ENCODE results near the gene ADGRV1. TPM values are rescaled to one million over a fixed set of nuclear protein-coding genes. Genes with fewer than 3 reads are reported as not detected.

The ADGRV1 gene
- polyA plus RNA-seq, 3 donors: 0.18 to 0.33 TPM; not detected in 1

DNA sequence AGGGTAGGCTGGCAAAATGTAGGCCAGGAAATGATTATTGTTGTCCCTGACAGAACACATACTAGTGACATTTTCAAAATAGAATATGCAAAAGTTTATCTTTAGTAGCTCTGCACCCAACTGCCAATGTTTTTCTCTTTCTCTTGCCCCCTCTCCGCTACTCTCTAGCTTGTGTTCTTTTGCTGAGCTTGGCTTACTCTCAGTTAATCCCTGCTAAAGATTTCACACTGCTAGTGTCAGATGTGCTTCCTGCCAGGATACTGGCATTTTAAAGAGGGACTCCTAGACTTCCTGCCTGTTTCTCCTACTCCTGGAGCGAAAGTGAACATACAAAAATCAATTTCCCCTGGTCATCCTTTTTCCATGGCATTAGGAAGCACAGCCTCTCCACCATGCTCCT, 564.1 kb downstream of the ADGRV1 start:
- no peak overlapping the region for H3K4me3 Mint-ChIP-seq
- no peak overlapping the region for H3K27ac Mint-ChIP-seq
- H3K36me3 ChIP-seq (replicated peaks in 1 of 2; ENCODE audit: control insufficient read depth in 1 of 2, insufficient read depth in 2 of 2, low read length in 2 of 2): no peaks in the 10 kb centered on the region
- no peak for DNase-seq
- no peak overlapping the region for H3K27ac ChIP-seq (ENCODE audit: low read depth in 1 of 2, low read length in 2 of 2)
- H3K4me2 ChIP-seq (replicated peaks; ENCODE audit: extremely low read depth, low read length, poor library complexity, severe bottlenecking): no peak overlapping the region
- no peaks in the 10 kb centered on the region for H3K9me3 ChIP-seq (replicated peaks in 1 of 2; ENCODE audit: control insufficient read depth in 1 of 2, insufficient read depth in 1 of 2, low read length in 2 of 2)
- H3K9ac ChIP-seq (ENCODE audit: insufficient read depth, low read length, poor library complexity, severe bottlenecking): no peak overlapping the region
- no peak overlapping the region for H2AFZ ChIP-seq (ENCODE audit: insufficient read depth, low read depth, low read length, poor library complexity, severe bottlenecking)
- intact Hi-C loops (cut with micrococcal nuclease): no loop called here
- no peak overlapping the region for H3K4me3 ChIP-seq (replicated peaks in 1 of 3; ENCODE audit: low read depth in 2 of 3, low read length in 3 of 3)
- TF ChIP-seq, protein P1, sequence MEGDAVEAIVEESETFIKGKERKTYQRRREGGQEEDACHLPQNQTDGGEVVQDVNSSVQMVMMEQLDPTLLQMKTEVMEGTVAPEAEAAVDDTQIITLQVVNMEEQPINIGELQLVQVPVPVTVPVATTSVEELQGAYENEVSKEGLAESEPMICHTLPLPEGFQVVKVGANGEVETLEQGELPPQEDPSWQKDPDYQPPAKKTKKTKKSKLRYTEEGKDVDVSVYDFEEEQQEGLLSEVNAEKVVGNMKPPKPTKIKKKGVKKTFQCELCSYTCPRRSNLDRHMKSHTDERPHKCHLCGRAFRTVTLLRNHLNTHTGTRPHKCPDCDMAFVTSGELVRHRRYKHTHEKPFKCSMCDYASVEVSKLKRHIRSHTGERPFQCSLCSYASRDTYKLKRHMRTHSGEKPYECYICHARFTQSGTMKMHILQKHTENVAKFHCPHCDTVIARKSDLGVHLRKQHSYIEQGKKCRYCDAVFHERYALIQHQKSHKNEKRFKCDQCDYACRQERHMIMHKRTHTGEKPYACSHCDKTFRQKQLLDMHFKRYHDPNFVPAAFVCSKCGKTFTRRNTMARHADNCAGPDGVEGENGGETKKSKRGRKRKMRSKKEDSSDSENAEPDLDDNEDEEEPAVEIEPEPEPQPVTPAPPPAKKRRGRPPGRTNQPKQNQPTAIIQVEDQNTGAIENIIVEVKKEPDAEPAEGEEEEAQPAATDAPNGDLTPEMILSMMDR (IDR thresholded peaks at IDR 0.05): no peak
- peaks cover 0 to 2% of the 10 kb centered on the region in 2 donors for H3K36me3 Mint-ChIP-seq
- H3K4me1 ChIP-seq (ENCODE audit: control insufficient read depth in 1 of 2, insufficient read depth in 2 of 2, low read length in 2 of 2): peaks cover 36 to 50% of the 10 kb centered on the region in 2 donors
- H3K27me3 ChIP-seq (ENCODE audit: control insufficient read depth in 2 of 2, insufficient read depth in 2 of 2, low read length in 2 of 2): no peaks in the 10 kb centered on the region
- 90% methylated on average over 2 of the region's 2 CpGs for WGBS (ENCODE audit: insufficient coverage)
- peaks cover 58% of the 10 kb centered on the region for H3K4me1 Mint-ChIP-seq
- no peaks in the 10 kb centered on the region for H3K27me3 Mint-ChIP-seq (ENCODE audit: low read depth in 3 of 3)
- H4K20me1 ChIP-seq (ENCODE audit: insufficient read depth, low read length): no peaks in the 10 kb centered on the region
- no peaks in the 10 kb centered on the region for H3K9me3 Mint-ChIP-seq
- H3K79me2 ChIP-seq (ENCODE audit: insufficient read depth, low read length): no peaks in the 10 kb centered on the region

DNA sequence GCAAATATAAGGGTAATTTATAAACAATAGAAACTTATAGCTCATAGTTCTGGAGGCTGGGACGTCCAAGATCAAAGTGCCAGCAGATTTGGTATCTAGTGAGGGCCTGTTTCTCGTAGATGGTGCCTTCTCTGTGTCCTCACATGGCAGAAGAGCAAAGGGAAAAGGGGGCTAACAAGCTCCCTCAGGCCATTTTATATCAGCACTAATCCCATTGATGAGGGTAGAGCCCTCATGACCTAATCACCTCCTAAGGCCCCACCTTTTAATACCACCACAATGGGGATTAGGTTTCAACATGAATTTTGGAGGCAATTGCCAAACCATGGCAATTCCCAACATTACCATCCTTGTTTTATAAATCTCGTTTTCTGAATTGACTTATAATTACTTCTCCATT, 564.7 kb downstream of the ADGRV1 start:
- H3K4me1 ChIP-seq (ENCODE audit: control insufficient read depth in 1 of 2, insufficient read depth in 2 of 2, low read length in 2 of 2): peaks cover 36 to 50% of the 10 kb centered on the region in 2 donors
- H3K27ac Mint-ChIP-seq: peak overlapping the region in 1 of 7 donors; percentile 90
- TF ChIP-seq, protein P1 (IDR thresholded peaks at IDR 0.05): no peak
- H4K20me1 ChIP-seq (ENCODE audit: insufficient read depth, low read length): no peaks in the 10 kb centered on the region
- no peak overlapping the region for H3K9ac ChIP-seq (ENCODE audit: insufficient read depth, low read length, poor library complexity, severe bottlenecking)
- H3K9me3 ChIP-seq (replicated peaks in 1 of 2; ENCODE audit: control insufficient read depth in 1 of 2, insufficient read depth in 1 of 2, low read length in 2 of 2): no peaks in the 10 kb centered on the region
- H3K27me3 Mint-ChIP-seq (ENCODE audit: low read depth in 3 of 3): no peaks in the 10 kb centered on the region
- H3K79me2 ChIP-seq (ENCODE audit: insufficient read depth, low read length): no peaks in the 10 kb centered on the region
- H3K27me3 ChIP-seq (ENCODE audit: control insufficient read depth in 2 of 2, insufficient read depth in 2 of 2, low read length in 2 of 2): no peaks in the 10 kb centered on the region
- H3K4me1 Mint-ChIP-seq: peaks cover 59% of the 10 kb centered on the region
- H3K4me2 ChIP-seq (replicated peaks; ENCODE audit: extremely low read depth, low read length, poor library complexity, severe bottlenecking): no peak overlapping the region
- no peaks in the 10 kb centered on the region for H3K36me3 ChIP-seq (replicated peaks in 1 of 2; ENCODE audit: control insufficient read depth in 1 of 2, insufficient read depth in 2 of 2, low read length in 2 of 2)
- H3K9me3 Mint-ChIP-seq: no peaks in the 10 kb centered on the region
- WGBS (ENCODE audit: insufficient coverage): no CpG with 5 or more reads among the region's 3 CpGs
- H2AFZ ChIP-seq (ENCODE audit: insufficient read depth, low read depth, low read length, poor library complexity, severe bottlenecking): no peak overlapping the region
- intact Hi-C loops (cut with micrococcal nuclease): no loop called here
- DNase-seq: no peak
- peaks cover 0 to 2% of the 10 kb centered on the region in 2 donors for H3K36me3 Mint-ChIP-seq
- H3K4me3 Mint-ChIP-seq: no peak overlapping the region
- peak overlapping the region in 1 of 2 donors; percentile 64 for H3K27ac ChIP-seq (ENCODE audit: low read depth in 1 of 2, low read length in 2 of 2)
- H3K4me3 ChIP-seq (replicated peaks in 1 of 3; ENCODE audit: low read depth in 2 of 3, low read length in 3 of 3): no peak overlapping the region

Measured in CD14-positive monocyte (primary cell).